DMS53 (cell line): Measurements from ENCODE around the gene ALOX15.
"Not testable (repeated sequence)": the region's sequence is repeated elsewhere in the genome, so short reads cannot be mapped to it uniquely, and the experiment has no call there.

Source experiments
- DNase-seq: peaks from one replicate; lab custom pipeline; 2025; lab: John Stamatoyannopoulos, UW

The ALOX15 gene

DNA sequence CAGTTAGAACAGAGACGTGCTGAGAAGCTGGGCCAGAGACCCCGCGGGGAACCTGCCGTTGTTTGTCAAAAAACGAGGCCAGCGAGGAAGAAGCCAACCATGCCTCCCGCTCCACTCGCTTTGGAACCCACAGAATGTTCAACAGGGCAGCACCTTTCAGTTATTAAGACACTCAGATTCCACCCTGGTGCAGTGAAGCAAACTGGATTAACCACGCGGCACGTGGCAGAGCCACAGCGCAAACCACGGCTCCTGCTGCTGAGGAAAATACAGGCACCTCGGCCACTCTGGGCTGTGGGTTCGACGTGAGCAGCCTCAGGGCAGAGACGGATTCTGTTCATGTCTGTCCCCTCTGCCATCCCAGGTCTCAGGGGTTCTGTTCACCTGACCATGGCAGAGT, 24.4 kb downstream of the ALOX15 start:
- no peak for DNase-seq

DNA sequence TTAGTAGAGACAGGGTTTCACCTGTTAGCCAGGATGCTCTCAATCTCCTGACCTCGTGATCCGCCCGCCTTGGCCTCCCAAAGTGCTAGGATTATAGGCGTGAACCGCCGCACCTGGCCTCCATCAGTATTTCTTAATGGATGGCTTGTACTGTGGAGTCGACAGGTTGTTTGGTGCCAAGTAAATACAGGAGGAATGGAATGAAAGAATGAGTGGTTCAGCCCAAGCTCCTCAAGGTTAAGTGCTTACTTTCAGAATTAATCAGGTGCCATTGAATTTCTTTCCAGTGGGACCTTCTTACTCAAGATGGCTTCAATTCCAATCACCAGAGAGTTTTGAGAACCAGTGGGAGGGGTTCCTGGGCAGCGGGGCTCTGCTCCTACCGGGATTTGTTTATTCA, 25.0 kb downstream of the ALOX15 start:
- DNase-seq, result no peak

DNA sequence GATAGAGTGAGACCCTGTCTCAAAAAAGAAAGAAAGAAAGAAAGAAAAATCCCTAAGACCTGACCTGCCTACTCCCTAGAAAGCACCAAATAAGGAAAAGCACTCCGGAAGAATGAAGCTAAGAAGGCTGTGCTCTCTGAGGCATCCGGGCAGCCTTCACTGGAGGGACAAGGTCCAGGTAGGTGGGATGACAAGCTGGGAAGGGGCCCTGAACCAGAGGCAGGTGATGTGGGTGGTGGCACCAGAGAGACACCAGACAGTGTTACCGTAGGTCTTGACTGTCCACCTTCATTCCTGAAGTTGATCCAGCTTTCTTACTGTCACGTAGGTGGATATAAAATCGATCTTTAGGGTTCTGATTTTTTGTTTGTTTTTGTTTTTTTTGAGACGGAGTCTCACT, 30.8 kb downstream of the ALOX15 start:
- DNase-seq, result no peak

DNA sequence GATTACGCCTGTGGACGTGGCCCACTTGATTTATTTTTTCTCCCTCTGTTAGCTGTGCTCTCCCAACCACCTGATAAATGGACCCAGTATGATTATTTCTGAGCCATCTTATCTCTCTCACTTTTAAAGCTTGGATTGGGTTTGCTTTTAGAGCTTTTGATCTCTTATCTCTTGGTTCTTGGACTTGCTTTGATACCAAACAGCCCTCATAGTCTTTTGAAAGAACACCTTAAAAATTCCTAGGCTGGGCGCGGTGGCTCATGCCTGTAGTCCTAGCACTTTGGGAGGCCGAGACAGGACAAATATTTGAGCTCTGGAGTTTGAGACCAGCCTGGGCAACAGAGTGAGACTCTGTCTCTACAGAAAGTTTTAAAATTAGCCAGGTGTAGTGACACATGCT, 31.3 kb downstream of the ALOX15 start:
- no peak for DNase-seq

DNA sequence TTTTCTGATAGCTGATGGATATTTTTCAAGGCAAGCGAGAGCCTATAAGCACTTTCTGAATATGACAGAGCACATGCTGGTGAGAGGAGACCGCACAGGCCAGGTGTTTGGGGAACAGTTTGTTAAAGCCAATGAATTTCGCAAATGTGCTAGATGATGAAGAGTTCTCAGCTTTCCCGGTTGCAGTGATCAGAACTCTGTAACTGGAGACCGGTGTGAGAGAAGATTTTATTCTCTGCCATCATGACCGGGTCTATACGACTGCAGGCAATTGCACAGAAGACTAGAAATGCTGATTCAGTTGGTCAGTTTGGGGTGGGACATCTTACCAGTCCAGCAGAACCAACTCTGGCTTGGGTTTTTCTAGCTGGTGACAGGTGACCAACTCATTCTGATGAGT, 31.7 kb downstream of the ALOX15 start:
- no peak for DNase-seq

DNA sequence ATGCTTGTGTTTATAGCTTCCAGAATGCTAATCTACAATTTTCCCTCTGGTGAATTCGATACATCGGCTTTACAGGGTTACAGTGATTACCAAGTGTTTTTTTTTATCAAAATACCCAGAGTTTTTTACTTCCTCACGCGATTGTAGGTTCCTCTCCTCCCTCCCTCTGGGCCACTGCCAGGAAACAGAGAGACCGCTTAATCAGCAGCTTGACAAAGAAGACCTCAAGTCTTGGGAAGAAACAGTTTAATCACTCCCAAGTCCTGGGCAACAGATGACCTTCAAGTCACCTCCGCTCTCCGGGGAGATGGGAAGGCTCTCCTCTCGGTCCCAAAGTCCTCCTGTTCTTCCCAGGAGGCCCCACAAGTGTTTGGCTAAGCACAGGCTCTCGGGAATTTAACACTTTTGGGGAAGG, 33.7 kb downstream of the ALOX15 start:
- no peak for DNase-seq

DNA sequence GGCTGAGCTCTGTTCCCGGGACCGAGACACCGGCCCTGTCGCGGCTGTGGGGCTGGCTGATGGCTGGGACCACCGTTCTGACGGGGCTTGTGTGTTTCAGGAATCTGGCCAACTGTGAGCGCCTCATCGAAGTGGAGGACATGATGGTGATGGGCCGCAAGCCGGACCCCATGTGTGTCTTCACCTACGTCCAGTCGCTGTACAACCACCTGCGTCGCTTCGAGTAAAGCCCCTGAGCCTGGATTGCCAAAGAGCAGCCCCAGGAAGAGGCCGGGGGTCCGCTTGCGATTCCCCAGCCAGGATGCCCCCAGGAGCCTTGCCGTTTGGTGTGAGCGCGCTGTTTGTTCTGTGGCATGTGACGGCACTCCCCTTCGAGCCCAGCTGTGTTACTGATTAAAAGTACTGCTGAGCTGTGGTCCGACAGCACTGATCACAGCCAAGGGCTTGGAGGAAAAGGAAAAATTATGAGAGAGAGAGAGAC, 34.2 kb downstream of the ALOX15 start:
- no peak for DNase-seq

DNA sequence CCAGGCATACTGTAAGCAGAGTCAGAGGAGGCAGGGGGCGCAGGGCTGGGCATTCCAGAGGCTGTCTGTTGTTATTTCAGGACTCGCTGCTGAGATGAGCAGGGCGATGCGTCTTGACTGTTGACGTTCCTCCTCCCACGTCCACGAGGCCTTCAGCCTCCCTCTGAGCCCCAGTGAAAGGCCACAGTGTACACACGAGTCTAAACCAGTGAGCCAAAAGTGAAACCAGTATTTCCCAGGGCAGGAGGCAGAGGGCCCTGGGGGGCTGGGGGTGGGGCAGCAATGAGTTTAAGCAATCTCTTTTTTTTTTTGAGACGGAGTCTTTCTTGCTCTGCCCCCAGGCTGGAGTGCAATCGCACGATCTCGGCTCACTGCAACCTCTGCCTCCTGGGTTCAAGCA, 35.7 kb downstream of the ALOX15 start:
- DNase-seq, result no peak

DNA sequence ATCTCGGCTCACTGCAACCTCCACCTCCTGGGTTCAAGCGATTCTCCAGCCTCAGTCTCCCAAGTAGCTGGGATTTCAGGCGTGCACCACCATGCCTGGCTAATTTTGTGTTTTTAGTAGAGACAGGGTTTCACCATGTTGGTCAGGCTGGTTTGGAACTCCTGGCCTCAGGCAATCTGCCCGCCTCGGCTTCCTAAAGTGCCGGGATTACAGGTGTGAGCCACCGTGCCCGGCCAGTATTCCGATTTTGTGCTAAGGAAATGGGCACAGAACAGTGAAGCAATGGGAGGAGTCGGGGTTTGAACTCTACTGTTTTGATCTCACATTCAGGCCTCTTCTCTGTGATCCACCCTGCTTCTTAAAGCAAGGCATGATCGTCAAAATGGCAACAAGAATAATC, 36.7 kb downstream of the ALOX15 start:
- not testable (repeated sequence) for DNase-seq

DNA sequence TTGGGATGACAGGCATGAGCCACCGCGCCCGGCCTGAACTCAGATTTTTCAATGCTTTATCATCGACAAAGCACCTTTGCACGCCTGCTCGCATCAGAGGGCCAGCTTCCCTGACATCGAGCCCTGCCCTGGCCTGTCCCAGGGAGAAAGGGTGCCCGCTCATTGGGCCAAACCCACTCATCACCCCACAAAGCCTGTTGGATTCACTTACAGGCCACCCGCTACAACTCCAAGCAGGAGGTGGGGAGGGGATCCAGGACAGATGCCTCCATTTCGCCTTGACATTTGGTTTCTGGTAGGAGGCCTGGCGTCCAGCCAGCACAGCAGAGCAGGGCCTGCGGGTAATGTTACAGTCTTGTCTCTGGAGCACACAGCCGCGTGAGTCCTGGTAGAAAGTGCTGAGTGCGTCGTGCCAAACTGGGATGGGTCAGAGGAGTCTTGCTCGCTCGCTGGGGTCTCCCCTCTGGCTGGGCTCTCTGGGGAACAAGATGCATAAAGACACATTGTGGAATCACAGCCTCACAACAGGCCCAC, 37.3 kb downstream of the ALOX15 start:
- no peak for DNase-seq

DNA sequence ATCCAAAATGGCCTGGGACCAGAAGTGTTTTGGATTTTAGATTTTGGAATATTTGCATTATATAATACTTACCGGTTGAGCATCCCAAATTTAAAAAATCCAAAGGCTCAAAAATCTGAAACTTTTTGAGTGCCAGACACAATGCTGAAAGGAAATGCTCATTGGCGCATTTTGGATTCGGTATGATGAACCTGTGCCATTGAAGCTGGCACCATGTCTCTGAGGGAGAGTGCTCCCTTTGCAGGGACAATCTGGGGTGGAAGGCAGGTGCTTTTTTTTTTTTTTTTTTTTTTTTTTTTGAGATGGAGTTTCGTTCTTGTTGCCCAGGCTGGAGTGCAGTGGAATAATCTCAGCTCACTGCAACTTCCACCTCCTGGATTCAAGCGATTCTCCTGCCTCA, 39.4 kb downstream of the ALOX15 start:
- DNase-seq, result no peak

DNA sequence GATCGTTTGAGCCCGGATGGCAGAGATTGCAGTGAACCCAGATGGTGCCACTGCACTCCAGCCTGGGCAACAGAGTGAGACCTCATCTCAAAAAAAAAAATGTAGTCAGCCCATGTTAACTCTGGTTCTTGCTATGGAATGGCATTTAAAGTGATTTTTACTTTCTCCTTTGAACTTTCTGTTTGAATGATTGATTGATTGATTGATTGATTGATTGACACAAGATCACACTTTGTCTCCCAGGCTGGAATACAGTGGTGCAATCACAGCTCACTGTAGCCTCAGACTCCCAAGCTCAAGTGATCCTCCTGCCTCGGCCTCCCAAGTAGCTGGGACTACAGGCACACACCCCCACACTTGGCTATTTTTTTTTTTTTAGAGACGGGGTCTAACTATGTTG, 40.2 kb downstream of the ALOX15 start:
- DNase-seq, result no peak

DNA sequence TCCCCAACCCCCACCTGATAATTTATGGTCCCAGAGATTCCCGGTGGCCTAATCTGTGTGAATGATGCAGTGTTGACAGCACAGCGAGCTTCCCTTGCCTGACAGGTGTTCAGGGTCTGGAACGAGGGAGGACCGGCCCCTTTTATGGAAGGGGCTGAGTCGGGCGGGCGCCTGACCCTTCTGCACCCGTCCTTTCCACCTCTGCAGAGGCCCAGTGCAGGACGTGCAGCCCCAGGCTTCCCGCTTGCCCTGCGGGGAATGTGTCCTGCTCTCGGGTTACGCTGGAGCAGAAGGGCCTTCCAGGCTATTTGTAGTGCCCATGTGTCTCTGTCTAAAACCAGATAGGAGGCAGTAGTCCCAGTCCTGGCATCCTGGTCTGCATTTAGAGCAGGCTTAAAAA, 40.9 kb downstream of the ALOX15 start:
- DNase-seq, result no peak

DNA sequence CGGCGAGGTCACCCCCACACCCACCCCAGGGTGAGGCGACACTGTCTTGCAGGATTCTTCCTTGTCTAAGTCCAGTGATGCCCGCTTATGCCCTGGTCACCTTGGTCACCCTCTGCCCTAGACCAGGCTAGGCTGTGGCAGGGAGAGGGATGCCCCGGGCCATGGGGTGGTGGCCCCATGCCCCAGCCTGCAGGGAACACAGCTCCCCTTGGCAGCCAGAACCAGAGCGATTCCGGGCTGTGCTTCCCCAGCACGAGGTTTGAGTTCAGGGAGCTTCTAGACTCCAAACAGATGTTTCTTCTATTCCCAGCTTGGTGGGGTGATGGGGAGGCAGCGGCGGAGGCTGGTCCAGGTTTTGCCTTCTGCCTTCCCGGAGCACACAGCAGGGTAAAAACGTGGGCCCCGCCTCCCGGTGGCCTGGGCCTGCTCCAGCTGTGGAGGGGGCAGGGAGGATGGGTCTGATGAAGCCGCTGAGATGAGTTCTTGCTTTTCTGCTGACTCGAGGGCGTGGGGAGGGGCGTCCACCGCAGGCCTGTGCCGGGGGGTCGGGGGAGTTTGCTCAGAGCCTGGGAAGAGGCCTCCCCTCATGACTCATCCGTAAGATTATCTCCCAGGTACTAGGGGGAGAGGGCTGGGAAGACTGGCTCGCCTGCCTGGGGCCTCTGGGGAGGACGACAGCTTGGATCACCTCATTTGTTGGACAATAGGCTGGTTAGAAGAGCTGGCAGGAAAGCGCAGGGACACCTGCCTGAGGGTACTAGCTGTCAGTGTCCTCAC, 41.8 kb downstream of the ALOX15 start:
- no peak for DNase-seq

DNA sequence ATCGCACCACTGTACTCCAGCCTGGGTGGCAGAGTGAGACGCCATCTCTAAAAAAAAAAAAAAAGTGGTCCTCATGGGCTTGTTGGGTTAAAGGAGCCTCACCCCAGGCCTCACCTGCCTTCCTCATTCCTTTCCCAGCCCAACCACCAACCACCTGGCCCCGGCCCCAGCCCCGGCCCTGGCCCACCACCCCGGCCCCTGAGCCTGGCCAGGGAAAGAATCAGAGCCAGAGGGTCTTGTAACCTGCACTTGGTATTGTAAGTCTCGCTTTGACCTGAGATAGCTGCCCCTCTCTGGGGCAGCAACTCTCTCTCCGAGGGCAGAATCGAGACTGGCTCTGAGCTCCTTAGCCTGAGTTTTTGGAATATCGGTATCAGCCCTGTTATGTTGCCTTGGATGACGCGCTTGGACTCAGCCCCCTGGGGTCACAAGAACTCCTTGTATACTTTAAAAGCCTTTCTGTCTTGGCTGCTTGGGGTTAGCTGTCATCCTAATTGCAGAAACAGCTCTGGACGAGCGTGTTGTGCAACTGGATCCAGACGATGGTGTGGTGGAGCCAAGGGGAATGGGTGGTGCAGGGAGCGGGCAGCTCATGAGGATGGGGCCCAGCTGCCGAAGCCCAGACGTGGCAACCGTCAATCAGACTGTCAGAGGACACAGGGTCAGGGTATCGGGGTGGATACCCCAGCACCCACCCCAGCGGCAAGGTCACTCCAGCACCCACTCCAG, 42.5 kb downstream of the ALOX15 start:
- DNase-seq, result no peak

DNA sequence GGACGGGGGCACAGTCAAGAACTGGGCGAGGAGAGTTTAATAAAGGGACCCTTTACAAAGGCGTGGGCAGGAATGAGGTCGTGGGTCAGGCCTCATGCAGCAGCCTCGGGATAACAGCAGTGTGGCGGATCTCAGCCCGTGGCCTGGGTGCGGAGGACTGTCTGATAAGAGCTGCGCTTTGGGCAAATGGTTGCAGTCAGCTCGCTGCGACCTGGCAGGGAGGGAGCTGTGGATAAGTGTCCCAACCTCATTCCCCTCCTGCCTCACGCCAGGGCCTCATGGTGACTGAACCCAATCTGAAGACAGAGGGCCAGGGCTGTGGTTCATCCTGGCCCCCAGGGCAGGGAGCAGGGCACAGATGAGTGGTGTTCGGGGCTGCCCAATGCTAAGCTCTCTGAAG, 43.5 kb downstream of the ALOX15 start:
- DNase-seq, result no peak

DNA sequence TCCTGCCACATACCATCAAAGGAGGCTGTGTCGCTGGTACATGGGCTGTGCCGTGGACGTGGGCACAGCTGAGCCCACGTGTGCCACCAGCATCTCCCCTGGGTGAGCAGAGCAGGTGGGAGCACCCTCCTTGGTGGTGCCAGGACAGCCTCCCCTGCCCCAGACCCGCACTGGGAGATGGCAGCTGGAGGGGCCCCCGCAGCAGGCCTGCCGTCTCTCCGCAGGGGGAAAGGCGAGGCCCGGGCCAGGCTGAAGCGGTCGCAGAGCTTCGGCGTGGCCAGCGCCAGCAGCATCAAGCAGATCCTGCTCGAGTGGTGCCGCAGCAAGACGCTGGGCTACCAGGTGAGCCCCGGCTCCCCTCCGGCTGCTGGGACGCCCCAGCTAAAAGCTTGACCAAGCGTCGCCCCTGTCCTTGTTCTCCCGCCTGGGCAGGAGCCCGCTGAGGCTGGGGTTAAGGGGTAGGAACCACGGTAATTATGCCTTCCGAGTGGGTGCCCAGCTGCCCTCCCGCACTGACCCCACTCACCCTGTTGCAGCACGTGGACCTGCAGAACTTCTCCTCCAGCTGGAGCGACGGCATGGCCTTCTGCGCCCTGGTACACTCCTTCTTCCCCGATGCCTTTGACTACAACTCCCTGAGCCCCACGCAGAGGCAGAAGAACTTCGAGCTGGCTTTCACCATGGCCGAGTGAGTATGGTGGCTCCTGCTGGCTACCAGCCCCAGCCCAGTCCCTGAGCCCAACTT, 44.7 kb downstream of the ALOX15 start:
- no peak for DNase-seq

DNA sequence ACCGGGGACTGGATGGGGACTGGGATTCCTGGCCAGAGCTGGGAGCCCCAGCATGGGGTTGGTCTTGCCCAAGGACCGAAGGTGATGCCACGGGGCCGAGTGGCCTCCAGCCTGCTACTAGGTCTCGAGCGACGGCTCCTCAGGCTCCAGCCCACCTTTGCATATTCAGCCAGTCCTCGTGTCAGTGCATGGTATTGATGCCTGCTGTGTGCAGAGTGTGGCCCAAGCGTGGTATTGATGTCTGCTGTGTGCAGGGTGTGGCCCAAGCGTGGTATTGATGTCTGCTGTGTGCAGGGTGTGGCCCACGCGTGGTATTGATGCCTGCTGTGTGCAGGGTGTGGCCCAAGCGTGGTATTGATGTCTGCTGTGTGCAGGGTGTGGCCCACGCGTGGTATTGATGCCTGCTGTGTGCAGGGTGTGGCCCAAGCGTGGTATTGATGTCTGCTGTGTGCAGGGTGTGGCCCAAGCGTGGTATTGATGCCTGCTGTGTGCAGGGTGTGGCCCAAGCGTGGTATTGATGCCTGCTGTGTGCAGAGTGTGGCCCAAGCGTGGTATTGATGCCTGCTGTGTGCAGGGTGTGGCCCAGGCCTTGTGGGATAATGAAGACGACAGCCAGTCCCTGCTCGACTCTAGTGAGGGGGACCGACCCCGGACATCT, 45.7 kb downstream of the ALOX15 start:
- DNase-seq, result not testable (repeated sequence)

DNA sequence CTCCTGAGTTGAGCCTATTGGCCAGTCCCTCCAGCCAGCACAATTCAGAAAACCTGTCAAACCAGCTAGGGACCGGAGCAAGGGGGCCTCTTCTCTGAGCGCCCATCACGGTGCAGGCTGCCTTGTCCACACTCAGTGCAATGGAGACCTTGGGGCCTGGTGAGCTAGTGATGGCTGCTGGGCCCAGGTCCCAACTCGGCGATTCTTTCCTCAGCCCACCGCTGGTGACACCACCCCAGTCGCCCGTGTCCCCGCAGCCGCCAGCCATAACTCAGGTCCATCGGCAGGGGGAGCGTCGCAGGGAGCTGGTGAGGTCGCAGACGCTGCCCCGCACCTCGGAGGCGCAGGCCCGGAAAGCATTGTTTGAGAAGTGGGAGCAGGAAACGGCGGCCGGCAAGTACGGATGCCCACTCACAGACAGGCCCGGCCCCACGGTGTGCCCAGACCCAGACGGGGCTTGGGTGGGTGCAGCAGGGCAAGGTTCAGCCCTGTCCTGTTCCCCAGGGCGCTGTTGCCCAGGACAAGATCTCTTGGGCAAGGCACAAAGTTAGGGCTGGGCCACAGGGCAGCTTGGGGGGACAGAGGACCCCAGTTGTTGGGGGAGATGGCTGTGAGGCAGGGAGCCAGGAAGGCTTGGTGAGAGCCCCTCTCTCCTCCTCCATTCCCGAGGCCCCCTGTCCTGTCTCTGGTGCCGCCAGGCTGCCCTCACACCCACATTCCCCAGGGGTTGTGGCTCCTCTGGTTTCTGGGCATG, 46.4 kb downstream of the ALOX15 start:
- DNase-seq, result peak; percentile 47

DNA sequence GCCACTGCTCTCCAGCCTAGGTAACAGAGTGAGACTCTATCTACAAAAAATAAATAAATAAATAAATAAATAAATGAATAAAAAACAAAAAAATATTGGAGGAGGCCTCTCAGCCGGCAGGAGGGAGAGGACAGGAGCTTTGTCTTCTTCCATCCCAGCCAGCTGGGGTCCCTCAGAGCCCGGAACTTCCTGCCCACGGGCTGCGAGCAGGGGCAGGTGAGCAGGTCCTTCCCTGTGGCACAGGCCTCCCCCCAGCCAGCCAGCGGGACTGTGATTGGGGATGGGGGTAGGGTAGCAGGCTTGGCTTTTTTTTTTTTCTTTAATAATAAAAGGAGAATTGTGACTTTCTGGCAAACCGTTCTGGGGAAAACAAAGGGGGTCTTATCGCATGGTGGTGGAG, 47.1 kb downstream of the ALOX15 start:
- DNase-seq, result no peak

DNA sequence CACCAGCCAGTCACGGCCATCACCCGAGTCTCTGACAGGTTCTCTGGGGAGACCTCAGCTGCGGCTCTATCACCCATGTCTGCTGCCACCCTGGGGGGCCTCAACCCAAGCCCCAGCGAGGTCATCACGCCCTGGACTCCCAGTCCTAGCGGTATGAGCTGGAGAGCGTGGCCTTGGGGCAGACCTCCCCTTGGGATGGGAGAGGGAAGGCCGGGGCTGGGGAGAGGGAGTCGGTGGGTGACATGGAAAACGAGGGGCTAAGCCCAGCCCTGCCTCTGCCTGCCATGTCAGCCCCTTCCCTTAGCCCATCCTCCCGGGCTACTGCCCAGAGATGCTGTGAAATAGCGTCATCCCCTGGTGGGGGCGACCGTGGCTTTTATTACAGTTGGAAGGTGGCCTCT, 48.5 kb downstream of the ALOX15 start:
- no peak for DNase-seq
